Measurements from ENCODE around the gene RAB6B.

RAB6B gene

DNA sequence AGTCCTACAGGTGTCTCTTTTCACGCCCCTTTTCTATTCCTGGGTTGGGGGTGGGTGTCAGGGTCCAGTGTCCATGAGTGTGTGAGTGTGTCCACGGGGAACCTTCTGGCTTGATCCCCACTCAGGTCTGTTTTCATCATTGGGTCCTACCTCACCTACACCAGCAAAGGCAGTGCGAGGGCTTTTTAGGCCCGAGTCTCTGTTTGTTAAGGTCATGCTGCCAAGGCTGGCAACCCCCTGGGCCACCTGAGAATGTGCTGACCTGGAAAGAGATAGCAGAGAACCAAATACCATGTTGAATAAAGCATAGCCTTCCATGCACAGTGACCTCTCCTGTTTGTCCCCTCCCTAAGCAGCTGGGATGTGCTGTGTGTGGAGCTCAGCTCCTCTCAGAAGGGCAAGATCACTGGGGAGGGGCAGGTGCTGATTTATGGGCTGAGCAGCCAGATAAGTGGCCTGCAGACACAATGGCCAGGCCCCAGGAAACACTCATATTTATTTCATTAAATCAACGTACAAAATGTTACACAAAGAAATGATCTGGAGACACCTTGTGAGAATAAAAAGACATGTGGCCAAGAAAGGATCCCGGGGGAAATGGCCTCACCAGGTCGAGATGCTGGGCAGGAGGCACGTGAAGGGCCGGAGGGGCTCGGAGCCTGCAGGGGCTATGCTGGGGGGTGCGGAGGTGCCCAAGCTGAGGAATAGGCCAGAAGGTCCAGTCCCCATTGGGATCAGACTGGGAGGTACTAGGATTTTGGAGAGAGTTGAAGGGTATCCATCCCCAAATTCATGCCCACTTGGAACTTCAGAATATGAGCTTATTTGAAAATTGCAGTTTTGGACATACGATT is 36.1 kb downstream of the RAB6B start:
- DNase-seq (ENCODE audit: low spot score), result peak; percentile 30

DNA sequence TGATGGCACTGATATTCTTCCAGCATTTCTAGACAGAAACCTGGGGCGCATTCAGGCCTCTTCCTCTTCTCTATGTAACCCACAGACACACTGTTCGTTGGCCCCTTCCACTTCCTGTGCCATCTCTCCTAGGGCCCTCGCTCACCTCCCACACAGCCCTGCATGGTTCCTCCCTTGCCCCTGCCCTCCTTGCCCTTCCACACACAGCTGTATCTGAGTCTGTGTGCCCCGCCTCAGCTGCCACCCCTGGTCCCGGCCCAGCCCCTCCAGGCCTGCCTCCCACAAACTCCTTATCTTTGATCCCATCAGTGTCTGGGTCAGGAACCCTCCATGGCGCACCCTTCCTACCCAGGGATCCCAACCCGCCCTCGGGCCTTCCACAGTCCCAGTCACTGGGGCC is 37.9 kb downstream of the RAB6B start:
- DNase-seq (ENCODE audit: low spot score), result no peak

GRCh38 chr3:133856316-133856715 is 39.4 kb downstream of the RAB6B start:
- no peak for DNase-seq (ENCODE audit: low spot score)

DNA sequence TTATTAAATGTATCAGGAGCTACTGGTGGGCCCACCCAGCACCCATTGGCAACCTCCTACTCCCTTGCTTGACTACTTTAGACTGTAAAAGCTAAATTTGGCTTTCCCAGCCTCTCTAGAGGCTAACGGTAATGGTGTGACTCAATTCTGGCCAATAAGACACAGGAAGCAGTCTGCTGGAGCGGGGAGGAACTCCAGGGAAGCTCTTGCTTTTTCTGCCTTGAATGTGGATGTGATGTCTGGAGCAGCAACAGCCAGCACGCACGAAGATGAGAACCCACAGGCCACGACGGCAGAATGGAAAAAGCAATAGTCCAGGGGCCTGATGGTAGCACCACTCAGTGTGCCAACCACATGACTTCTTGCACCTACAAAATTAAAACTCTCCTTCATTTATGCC is 39.9 kb downstream of the RAB6B start:
- no peak for DNase-seq (ENCODE audit: low spot score)

- no peak for DNase-seq (ENCODE audit: low spot score)
Observed at GRCh38 chr3:133855002-133855370, 40.7 kb downstream of the RAB6B start.

DNA sequence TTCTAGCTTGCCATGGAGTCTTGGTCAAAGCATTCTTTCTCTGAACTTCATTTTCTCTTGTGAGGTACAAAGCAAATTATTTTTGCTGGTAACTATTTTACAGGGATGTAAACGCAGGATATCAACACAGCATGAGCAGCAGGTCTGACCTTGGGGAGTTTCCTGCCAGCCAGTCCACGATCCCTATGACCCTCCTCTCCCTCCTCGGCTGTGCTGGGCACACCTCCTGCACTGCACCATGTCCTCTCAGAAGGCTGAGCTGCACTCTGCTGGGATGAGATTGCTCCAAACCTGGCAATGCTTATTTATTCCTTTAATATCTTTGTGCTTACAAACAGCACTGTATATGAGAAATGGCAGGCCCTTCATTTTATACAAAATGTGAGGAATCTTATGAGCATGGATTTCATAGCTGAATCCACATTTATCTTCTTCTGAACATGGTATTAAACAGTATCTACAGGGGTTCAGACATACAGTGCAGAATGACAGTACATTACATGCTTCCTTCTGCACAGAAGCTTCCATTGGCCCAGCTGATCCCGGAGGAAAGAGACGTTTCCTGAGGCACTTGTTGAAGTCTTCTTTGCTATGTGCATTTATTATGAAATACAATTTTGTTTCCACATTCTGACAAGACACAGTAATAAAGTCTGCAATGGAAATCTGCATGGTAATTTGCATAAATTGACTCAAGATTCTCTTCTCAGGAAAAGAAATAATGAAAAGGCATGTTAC is 41.2 kb downstream of the RAB6B start:
- no peak for DNase-seq (ENCODE audit: low spot score)

DNA sequence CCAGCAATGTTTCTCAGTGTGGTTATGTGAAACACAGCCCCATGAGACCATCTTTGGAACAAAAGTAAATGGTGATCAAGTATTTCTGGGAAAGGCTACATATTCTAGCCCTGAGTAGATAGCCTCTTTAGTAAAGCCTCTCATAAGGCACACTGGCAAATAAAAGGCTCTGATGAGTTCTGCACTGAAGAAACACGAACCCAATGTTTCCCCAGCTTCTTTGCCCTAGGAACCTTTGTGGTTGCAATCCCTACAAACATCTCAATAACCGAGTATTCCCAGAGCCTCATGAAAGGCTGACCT is 41.8 kb downstream of the RAB6B start:
- no peak for DNase-seq (ENCODE audit: low spot score)

GRCh38 chr3:133853063-133853924 is 42.4 kb downstream of the RAB6B start:
- no peak for DNase-seq (ENCODE audit: low spot score)

DNA sequence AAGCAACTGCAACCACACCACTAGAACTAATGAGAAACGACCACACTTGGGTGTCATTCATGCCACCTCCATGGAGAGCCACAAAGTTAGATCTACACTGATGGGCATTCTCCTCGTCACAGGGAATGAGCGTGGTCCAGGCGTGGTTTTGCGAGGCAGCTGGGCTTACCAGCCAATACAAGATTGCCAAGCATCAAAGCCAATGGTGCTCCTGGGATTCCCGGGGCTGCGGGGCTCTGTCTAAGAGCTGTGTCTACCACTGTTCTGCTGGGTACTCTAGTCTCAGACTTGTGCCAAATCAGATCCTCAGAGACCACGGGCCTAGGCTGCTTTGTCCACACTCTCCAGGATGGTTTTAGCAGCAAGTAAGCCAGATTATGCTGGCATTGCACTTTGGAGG is 43.8 kb downstream of the RAB6B start:
- DNase-seq (ENCODE audit: low spot score), result no peak

GRCh38 chr3:133851266-133851906 is 44.3 kb downstream of the RAB6B start:
- DNase-seq (ENCODE audit: low spot score), result no peak

DNA sequence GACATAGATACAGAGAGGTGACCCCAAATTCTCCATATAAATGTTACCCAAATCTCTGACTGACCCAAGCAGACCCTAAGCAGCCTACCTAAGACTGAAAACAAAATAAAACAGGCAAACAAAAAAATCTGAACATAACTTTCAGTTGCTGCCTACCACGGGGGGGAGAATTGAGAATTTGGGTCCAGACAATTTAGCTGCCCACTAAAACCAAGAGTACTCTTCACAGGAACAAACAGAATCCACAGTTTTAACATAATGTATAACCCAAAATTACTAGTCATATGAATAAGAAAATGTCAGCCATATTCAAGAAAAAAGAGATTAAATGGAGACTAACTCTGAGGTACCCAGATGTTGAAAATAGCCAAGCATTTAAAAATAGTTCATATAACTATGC is 45.6 kb downstream of the RAB6B start:
- no peak for DNase-seq (ENCODE audit: low spot score)

DNA sequence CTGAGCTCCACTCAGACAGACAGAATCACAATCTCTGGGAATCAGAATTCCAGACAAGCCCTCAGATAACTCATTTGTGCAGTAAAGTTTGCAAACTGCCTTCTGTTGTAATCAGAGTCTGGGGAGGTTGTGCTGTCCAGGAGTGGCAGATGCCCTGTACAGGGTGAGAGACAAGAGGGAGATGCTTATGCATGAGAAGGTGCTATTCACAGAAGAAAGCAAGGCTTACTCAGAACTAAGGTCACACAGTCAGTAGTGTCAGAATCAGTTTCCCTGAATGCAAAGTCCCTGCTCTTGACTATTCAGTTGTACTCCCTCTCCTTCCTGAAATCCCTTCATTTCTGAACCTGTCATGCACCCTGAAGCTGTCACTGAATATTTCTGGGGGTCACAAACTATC is 46.3 kb downstream of the RAB6B start:
- DNase-seq (ENCODE audit: low spot score), result no peak

GRCh38 chr3:133845127-133845526 is 50.6 kb downstream of the RAB6B start:
- DNase-seq (ENCODE audit: low spot score), result no peak

GRCh38 chr3:133843634-133844033 is 52.0 kb downstream of the RAB6B start:
- no peak for DNase-seq (ENCODE audit: low spot score)

GRCh38 chr3:133842158-133842557 is 53.5 kb downstream of the RAB6B start:
- no peak for DNase-seq (ENCODE audit: low spot score)

GRCh38 chr3:133841196-133841595 is 54.5 kb downstream of the RAB6B start:
- no peak for DNase-seq (ENCODE audit: low spot score)

DNA sequence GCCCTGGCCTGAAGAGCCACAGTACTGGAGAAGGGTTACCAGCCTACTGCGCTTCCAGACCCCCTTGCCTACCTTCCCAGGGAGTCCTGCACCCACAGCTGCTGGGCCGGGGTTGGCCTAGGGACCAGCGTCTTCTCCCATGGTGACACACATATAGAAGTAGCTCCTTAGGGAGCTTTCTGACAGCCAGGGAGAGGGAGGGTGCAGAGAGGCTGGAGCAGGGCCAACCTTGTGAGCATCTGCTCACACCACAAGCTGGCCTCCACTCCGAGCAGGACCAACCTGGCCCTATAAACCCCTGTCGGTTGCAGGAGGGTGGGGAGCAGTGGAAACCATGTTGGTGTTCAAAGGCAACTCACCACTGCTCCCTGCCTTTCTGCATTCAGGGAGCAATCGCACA is 54.9 kb downstream of the RAB6B start:
- no peak for DNase-seq (ENCODE audit: low spot score)

DNA sequence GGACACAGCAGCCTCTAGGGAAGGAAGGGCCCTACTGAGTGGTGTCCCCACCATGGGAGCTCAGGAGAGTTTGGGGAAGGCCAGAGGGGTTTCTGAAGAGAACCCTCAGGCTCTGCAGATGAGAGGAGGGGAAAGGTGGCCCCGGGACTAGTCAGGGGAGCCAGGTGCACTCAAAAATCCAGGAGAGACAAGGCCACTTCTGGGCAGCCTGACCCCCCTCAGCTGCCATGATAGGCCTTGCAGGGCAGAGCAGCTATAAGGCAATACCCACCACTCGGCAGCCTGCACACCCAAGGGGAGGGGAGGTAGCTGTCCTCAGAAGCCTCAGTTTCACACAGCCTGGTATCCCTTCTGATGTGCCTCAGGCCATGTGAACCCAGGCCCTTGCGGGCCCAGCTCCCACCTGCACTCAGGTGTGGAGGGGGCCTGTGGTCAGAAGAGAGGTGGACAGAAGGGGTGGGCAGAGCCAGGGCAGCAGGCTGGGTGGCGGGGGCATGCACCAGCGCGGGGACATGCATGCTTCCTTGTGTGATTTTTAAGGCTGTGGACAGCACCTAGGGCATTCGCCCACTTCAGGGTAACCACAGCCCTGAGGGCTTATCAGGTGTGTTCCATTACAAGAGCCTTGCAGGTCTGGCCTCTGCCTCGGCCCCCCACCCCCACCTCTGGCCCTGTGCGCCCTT is 55.5 kb downstream of the RAB6B start:
- DNase-seq (ENCODE audit: low spot score), result no peak

GRCh38 chr3:133838916-133839800 is 56.5 kb downstream of the RAB6B start:
- no peak for DNase-seq (ENCODE audit: low spot score)

DNA sequence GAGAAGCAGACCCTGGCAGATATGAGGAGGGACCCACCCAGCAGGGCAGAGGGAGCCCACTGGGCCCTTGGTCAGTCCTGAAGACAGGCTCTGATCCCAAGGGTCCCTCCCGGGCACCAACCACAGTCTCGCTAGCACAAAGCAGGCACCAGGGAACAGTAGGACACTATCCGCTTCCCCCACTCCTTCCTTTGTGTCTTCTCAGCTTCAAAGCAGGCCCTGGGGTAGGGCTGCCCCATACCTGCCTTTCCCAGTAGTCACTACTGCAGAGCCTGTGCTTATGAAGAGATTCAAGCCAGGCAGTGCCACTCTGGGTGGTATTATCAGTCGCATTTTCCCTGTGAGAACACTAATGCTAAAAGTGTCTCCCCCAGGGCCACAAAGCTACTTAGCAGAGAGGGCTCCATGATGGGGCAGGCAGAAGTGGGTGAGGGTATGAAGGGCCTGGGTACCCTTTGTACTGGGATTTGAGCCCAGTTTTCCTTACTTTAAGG is 57.3 kb downstream of the RAB6B start:
- no peak for DNase-seq (ENCODE audit: low spot score)
